Endothelial cell of umbilical vein (primary cell): ENCODE measurements around the gene TSGA10IP. TPM values are rescaled to one million over a fixed set of nuclear protein-coding genes. Genes with fewer than 3 reads are reported as not detected.

Experiments
- BruUV-seq: library from RNA; stranded (reverse); fragments of 400-500 nt; replicated peaks from 2 replicates; lab custom pipeline; 2021; lab: Mats Ljungman, UMichigan
- CTCF ChIA-PET: fragments of 300-600, 350-600 bp; sonication (Branson Sonifier 250); formaldehyde crosslinking; loops from one replicate; lab custom pipeline; 2021; ENCODE audit warnings: antibody characterized with exemption, inconsistent platforms; lab: Charles Lee
- POLR2A ChIA-PET: fragments of 300-600, 350-600 bp; sonication (Branson Sonifier 250); formaldehyde crosslinking; loops from one replicate; lab custom pipeline; 2021; ENCODE audit warnings: antibody characterized with exemption, inconsistent platforms; lab: Charles Lee
- DNase-seq: peaks from one replicate; pipeline ENCODE4 v3.0.0-alpha.2; 2011; ENCODE audit warnings: low read depth, low spot score
- FAIRE-seq: peaks from 2 replicates; lab custom pipeline; 2011; peaks lifted over from hg19 to GRCh38; lab: Jason Lieb, UNC
- H2AFZ ChIP-seq: 2 replicates; pipeline ENCODE4 v1.6.0; 2012; ENCODE audit warnings: low read depth, low read length, control low read depth, inconsistent platforms
- H3K27ac ChIP-seq: 2 replicates; pipeline ENCODE4 v1.5.1; 2011; ENCODE audit warnings: low read depth, mild to moderate bottlenecking, control low read depth, low read length, moderate library complexity; ENCODE audit not compliant: insufficient read depth
- H3K27me3 ChIP-seq, 2 experiments: 2 replicates each; pipeline versions ENCODE4 v1.6.0 to v1.6.1; 2011; ENCODE audit warnings: low read length in 2 of 2, mixed read lengths in 1 of 2; ENCODE audit not compliant: control insufficient read depth in 2 of 2, insufficient read depth in 2 of 2
- H3K36me3 ChIP-seq, 2 experiments: 2 replicates in 1 of 2; 3 replicates in 1 of 2; pipeline ENCODE4 v1.5.1; 2011; ENCODE audit warnings: low read length in 2 of 2, mild to moderate bottlenecking in 1 of 2, moderate library complexity in 1 of 2; ENCODE audit not compliant: control insufficient read depth in 2 of 2, insufficient read depth in 2 of 2; ENCODE audit errors: extremely low read depth in 1 of 2
- H3K4me1 ChIP-seq: 3 replicates; pipeline ENCODE4 v1.5.1; 2011; ENCODE audit warnings: mild to moderate bottlenecking, low read length; ENCODE audit not compliant: control insufficient read depth, insufficient read depth; ENCODE audit errors: extremely low read depth
- H3K4me2 ChIP-seq: 2 replicates; pipeline ENCODE4 v1.6.1; 2011; ENCODE audit warnings: low read length, control low read depth, mixed read lengths; ENCODE audit not compliant: insufficient read depth
- H3K4me3 ChIP-seq, 3 experiments: fragments of 200-600 bp in 1 of 3; sonication (generic), shearing (Covaris generic) in 1 of 3; replicated peaks in 1 of 3; 2 replicates each; pipeline ENCODE4 v1.5.1; 2011 to 2016; ENCODE audit warnings: control low read depth in 3 of 3, low read length in 3 of 3, mild to moderate bottlenecking in 2 of 3, inconsistent platforms in 1 of 3, low read depth in 1 of 3, moderate library complexity in 1 of 3; ENCODE audit not compliant: insufficient read depth in 1 of 3
- H3K79me2 ChIP-seq: 2 replicates; pipeline ENCODE4 v1.6.0; 2012; ENCODE audit warnings: low read length, inconsistent platforms; ENCODE audit not compliant: control insufficient read depth, insufficient read depth
- H3K9ac ChIP-seq: replicated peaks from 2 replicates; pipeline ENCODE3; 2011; ENCODE audit warnings: low read length, control low read depth; ENCODE audit not compliant: insufficient read depth; ENCODE audit errors: extremely low read depth
- H3K9me1 ChIP-seq: replicated peaks from 3 replicates; pipeline ENCODE4 v1.6.0; 2011; ENCODE audit warnings: mild to moderate bottlenecking, low read length; ENCODE audit not compliant: control insufficient read depth, insufficient read depth; ENCODE audit errors: extremely low read depth
- H3K9me3 ChIP-seq: replicated peaks from 2 replicates; pipeline ENCODE4 v1.5.1; 2012; ENCODE audit warnings: low read length, inconsistent platforms; ENCODE audit not compliant: control insufficient read depth, insufficient read depth
- H4K20me1 ChIP-seq: replicated peaks from 2 replicates; pipeline ENCODE3; 2011; ENCODE audit warnings: mild to moderate bottlenecking, low read length; ENCODE audit not compliant: control insufficient read depth, insufficient read depth; ENCODE audit errors: extremely low read depth
- EZH2 ChIP-seq: IDR thresholded peaks from 2 replicates; pipeline ENCODE4 v1.6.1; 2012; ENCODE audit warnings: borderline replicate concordance, low read depth, mild to moderate bottlenecking, moderate library complexity, low read length, inconsistent platforms; ENCODE audit not compliant: severe bottlenecking
- FOS ChIP-seq: IDR thresholded peaks from 2 replicates; pipeline ENCODE4 v1.6.1; 2011; ENCODE audit warnings: mild to moderate bottlenecking, low read length, moderate library complexity, borderline replicate concordance; ENCODE audit not compliant: insufficient read depth
- GATA2 ChIP-seq: IDR thresholded peaks from 2 replicates; pipeline ENCODE4 v1.7.0; 2011; ENCODE audit warnings: low read depth, mild to moderate bottlenecking, moderate library complexity, mixed read lengths, low read length; ENCODE audit not compliant: insufficient read length, insufficient read depth
- JUN ChIP-seq: IDR thresholded peaks from 2 replicates; pipeline ENCODE4 v1.6.1; 2011; ENCODE audit warnings: borderline replicate concordance, low read depth; ENCODE audit not compliant: insufficient read length, insufficient read depth
- MYC ChIP-seq: IDR thresholded peaks from one replicate; pipeline ENCODE4 v1.6.1; 2011; ENCODE audit warnings: mild to moderate bottlenecking, low read depth, low read length
- POLR2A ChIP-seq: IDR thresholded peaks from 2 replicates; pipeline ENCODE4 v1.6.1; 2012; ENCODE audit warnings: low read depth, mild to moderate bottlenecking, control low read depth, low read length
- POLR2AphosphoS5 ChIP-seq: IDR thresholded peaks from 2 replicates; pipeline ENCODE4 v1.6.1; 2012; ENCODE audit warnings: low read depth, mild to moderate bottlenecking, control low read depth, low read length, moderate library complexity; ENCODE audit not compliant: insufficient read depth
- dilution Hi-C: fragments of 300-500 bp; cut with MboI; formaldehyde crosslinking; loops from one replicate; pipeline ENCODE4 v1.15.0; 2019; ENCODE audit warnings: low sequenced_read_pairs; ENCODE audit not compliant: extremely low pct_ligation_motif_present
- intact Hi-C: fragments of 100-400 bp; cut with micrococcal nuclease; formaldehyde crosslinking; loops from one replicate; pipeline ENCODE4 v1.10.0; 2022
- polyA plus RNA-seq, 4 experiments: library from polyadenylated mRNA; depleted of rRNA in 3 of 4; stranded (reverse) in 3 of 4; unstranded in 1 of 4; fragments of >200 nt; gene quantifications; 2 replicates each; pipeline versions ENCODE4 v1.2.1 to v1.2.3, GENCODE V29; 2011 to 2012; ENCODE audit warnings: missing spikeins in 1 of 4
- total RNA-seq: library from RNA; stranded (reverse); gene quantifications from 2 replicates; pipeline ENCODE4 v1.2.3, GENCODE V29; 2021
- TF ChIP-seq, protein P1 (sequence below): IDR thresholded peaks from 2 replicates; pipeline ENCODE4 v1.6.1; 2011; ENCODE audit not compliant: insufficient read depth, insufficient read length
- TF ChIP-seq, protein P2 (sequence below), 2 donors: IDR thresholded peaks; 1 replicate in 1 of 2; 2 replicates in 1 of 2; pipeline ENCODE4 v1.5.1; 2011; ENCODE audit warnings: low read length in 2 of 2, mild to moderate bottlenecking in 2 of 2, moderate library complexity in 2 of 2, control low read depth in 1 of 2, inconsistent platforms in 1 of 2, low read depth in 1 of 2; ENCODE audit not compliant: insufficient read depth in 1 of 2; ENCODE audit errors: extremely low read depth in 1 of 2

The TSGA10IP gene
- total and polyA plus RNA-seq, 2 donors (not counting 3 experiments of a cell fraction or from before 2014, with no cell fraction given): not detected

- FAIRE-seq: no peak
- Histone ChIP-seq H3K4me1 (no peaks in the 10 kb centered on the region), H3K9ac (no peak overlapping the region), H2AFZ (no peak overlapping the region), H3K4me2 (no peak overlapping the region), H3K36me3 (peaks cover 0 to 31% of the 10 kb centered on the region in 2 experiments), H3K27ac (no peak overlapping the region), H3K27me3 (no peaks in the 10 kb centered on the region), H3K79me2 (no peaks in the 10 kb centered on the region), H3K9me3 (no peaks in the 10 kb centered on the region), H4K20me1 (no peaks in the 10 kb centered on the region), H3K9me1 (no peaks in the 10 kb centered on the region), H3K4me3 (no peak overlapping the region)
- dilution Hi-C loops (no loop called here), intact Hi-C loops (no loop called here)
- TF ChIP-seq MYC (no peak), POLR2A (peak; percentile 21), POLR2AphosphoS5 (peak; percentile 25)
- no TSS peak for BruUV-seq
- no peak for DNase-seq
- CTCF ChIA-PET: interaction anchor here (0.7 to 1.6 kb wide), 3 partner anchors 9 to 96 kb away, joined by 3 to 5 read pairs (median 3); no protein-coding TSS in a partner anchor
- POLR2A ChIA-PET: no interaction called here
These were observed 35.9 kb downstream of the TSGA10IP start for GRCh38 chr11:65981101-65981740.

GRCh38 chr11:65981972-65982823 lies 36.9 kb downstream of the TSGA10IP start:
- intact Hi-C loops (no loop called here), dilution Hi-C loops (no loop called here)
- no peak overlapping the region for H3K27ac ChIP-seq
- no peak overlapping the region for H3K9ac ChIP-seq
- no peaks in the 10 kb centered on the region for H3K79me2 ChIP-seq
- no peaks in the 10 kb centered on the region for H3K4me1 ChIP-seq
- no peak for TF ChIP-seq POLR2AphosphoS5
- no peak for TF ChIP-seq POLR2A
- no peak for TF ChIP-seq JUN
- TF ChIP-seq, protein P1, sequence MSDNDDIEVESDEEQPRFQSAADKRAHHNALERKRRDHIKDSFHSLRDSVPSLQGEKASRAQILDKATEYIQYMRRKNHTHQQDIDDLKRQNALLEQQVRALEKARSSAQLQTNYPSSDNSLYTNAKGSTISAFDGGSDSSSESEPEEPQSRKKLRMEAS: no peak
- no peak for TF ChIP-seq MYC
- TF ChIP-seq, protein P2, sequence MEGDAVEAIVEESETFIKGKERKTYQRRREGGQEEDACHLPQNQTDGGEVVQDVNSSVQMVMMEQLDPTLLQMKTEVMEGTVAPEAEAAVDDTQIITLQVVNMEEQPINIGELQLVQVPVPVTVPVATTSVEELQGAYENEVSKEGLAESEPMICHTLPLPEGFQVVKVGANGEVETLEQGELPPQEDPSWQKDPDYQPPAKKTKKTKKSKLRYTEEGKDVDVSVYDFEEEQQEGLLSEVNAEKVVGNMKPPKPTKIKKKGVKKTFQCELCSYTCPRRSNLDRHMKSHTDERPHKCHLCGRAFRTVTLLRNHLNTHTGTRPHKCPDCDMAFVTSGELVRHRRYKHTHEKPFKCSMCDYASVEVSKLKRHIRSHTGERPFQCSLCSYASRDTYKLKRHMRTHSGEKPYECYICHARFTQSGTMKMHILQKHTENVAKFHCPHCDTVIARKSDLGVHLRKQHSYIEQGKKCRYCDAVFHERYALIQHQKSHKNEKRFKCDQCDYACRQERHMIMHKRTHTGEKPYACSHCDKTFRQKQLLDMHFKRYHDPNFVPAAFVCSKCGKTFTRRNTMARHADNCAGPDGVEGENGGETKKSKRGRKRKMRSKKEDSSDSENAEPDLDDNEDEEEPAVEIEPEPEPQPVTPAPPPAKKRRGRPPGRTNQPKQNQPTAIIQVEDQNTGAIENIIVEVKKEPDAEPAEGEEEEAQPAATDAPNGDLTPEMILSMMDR (IDR thresholded peaks at IDR 0.05; ENCODE audit: extremely low read depth in 1 of 2, insufficient read depth in 1 of 2, low read depth in 1 of 2, low read length in 2 of 2): no peak
- TF ChIP-seq EZH2: no peak
- TF ChIP-seq GATA2: no peak
- no peak for TF ChIP-seq FOS
- BruUV-seq: no TSS peak
- peaks cover 0 to 23% of the 10 kb centered on the region in 2 experiments for H3K36me3 ChIP-seq
- CTCF ChIA-PET: interaction anchor here (1.0 to 4.7 kb wide), 4 partner anchors 11 to 202 kb away, joined by 3 to 33 read pairs (median 6); no protein-coding TSS in a partner anchor
- no peaks in the 10 kb centered on the region for H4K20me1 ChIP-seq
- POLR2A ChIA-PET: no interaction called here
- H3K4me2 ChIP-seq: no peak overlapping the region
- no peak overlapping the region for H2AFZ ChIP-seq
- no peaks in the 10 kb centered on the region for H3K9me1 ChIP-seq
- H3K27me3 ChIP-seq: no peaks in the 10 kb centered on the region
- H3K9me3 ChIP-seq: no peaks in the 10 kb centered on the region
- FAIRE-seq (no peak), DNase-seq (no peak)
- H3K4me3 ChIP-seq: no peak overlapping the region
